ENCODE data around the gene TMEM130. TPM values are rescaled to one million over a fixed set of nuclear protein-coding genes. Genes with fewer than 3 reads are reported as not detected.

TMEM130 gene
- polyA plus RNA-seq, 2 of the 4 experiments (the other 2 are of a cell fraction), result 0.25 to 0.41 TPM

DNA sequence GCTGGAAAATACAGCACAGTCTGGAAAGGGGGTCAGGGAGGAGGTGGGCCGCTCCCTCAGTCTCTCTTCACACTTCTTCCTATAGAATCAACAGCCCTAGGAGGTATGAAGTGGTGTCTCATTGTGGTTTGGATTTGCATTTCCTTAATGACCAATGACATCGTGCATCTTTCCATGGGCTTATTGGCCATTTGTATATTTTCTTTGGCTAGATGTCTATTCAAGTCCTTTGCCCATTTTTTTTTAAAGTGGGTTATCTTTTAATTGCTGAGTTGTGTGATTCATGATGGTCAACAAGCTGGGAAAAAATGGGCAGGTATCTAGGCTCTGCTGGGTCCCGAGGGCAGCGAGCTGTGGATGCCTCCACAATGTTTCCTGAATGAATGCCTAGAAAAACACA lies 29.1 kb downstream of the TMEM130 start:
- ChIA-PET POLR2A (no interaction called here), CTCF (interaction anchor here (0.7 to 9.0 kb wide), 48 partner anchors 13 to 821 kb away, joined by 3 to 288 read pairs (median 6); partner anchors contain the start of genes BAIAP2L1 and TRRAP)
- H3K27ac ChIP-seq, result peak overlapping the region in 1 of 2 experiments; percentile 54; a peak in 3 of 6 replicates
- no peaks in the 10 kb centered on the region for H3K9me3 ChIP-seq
- ATAC-seq (no peak), FAIRE-seq (no peak), DNase-seq (ENCODE audit: low read depth in 1 of 2, low spot score in 1 of 2) (no peak)
- no peak overlapping the region for H3K4me2 ChIP-seq
- 31% methylated on average over 4 of the region's 4 CpGs for WGBS (ENCODE audit: missing lambda C conversion rate)
- H3K4me3 ChIP-seq, result no peak overlapping the region
- TF ChIP-seq RCOR1 (IDR thresholded peaks at IDR 0.05; ENCODE audit: low read depth, low read length), result no peak
- no peak for TF ChIP-seq HOXB5 (CRISPR knock-in tag; IDR thresholded peaks at IDR 0.05)
- no peak for TF ChIP-seq BHLHE40 (IDR thresholded peaks at IDR 0.05; ENCODE audit: low read depth, low read length)
- TF ChIP-seq MAZ (IDR thresholded peaks at IDR 0.05; ENCODE audit: borderline replicate concordance, low read depth, low read length), result no peak
- TF ChIP-seq, protein P1, sequence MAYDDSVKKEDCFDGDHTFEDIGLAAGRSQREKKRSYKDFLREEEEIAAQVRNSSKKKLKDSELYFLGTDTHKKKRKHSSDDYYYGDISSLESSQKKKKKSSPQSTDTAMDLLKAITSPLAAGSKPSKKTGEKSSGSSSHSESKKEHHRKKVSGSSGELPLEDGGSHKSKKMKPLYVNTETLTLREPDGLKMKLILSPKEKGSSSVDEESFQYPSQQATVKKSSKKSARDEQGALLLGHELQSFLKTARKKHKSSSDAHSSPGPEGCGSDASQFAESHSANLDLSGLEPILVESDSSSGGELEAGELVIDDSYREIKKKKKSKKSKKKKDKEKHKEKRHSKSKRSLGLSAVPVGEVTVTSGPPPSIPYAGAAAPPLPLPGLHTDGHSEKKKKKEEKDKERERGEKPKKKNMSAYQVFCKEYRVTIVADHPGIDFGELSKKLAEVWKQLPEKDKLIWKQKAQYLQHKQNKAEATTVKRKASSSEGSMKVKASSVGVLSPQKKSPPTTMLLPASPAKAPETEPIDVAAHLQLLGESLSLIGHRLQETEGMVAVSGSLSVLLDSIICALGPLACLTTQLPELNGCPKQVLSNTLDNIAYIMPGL (CRISPR knock-in tag; IDR thresholded peaks at IDR 0.05; ENCODE audit: borderline replicate concordance), result no peak
- TF ChIP-seq JUN (IDR thresholded peaks at IDR 0.05), result no peak
- TF ChIP-seq EHF (CRISPR knock-in tag; IDR thresholded peaks at IDR 0.05), result no peak
- peaks cover 13% of the 10 kb centered on the region; the same call in 2 of the 3 replicates for H3K4me1 ChIP-seq

DNA sequence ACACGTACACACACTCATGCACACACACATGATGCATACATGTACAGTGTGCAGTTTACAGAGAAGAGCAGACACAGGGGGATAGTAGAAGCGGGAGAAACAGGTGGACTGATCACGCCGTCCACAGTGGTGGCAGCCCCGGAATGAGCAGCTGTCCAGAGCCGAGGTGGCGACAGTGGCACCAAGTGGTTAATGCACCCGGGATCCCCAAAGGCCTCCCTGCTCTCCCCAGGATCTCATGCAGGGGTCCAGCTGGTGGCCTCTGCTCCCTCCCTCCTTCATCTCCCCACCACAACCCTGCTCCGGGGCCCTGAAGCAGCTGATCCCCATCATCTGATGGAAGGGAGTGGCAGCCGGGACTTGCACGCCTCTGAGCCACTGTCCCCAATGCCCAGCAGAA lies 29.7 kb downstream of the TMEM130 start:
- Histone ChIP-seq H3K4me1 (peaks cover 13% of the 10 kb centered on the region; the same call in 2 of the 3 replicates), H3K4me2 (no peak overlapping the region), H3K4me3 (no peak overlapping the region), H3K27ac (peak overlapping the region in 1 of 2 experiments; percentile 31; a peak in 1 of 6 replicates), H3K9me3 (no peaks in the 10 kb centered on the region)
- FAIRE-seq (no peak), ATAC-seq (no peak; a peak in 2 of 6 replicates), DNase-seq (ENCODE audit: low read depth in 1 of 2, low spot score in 1 of 2) (no peak)
- 63% methylated on average over 11 of the region's 11 CpGs for WGBS (ENCODE audit: missing lambda C conversion rate)
- ChIA-PET POLR2A (no interaction called here), CTCF (interaction anchor here (1.2 to 9.0 kb wide), 14 partner anchors 13 to 546 kb away, joined by 4 to 288 read pairs (median 12); no protein-coding TSS in a partner anchor)
- TF ChIP-seq RNF2 (IDR thresholded peaks at IDR 0.05; ENCODE audit: borderline replicate concordance, low read depth) (no peak), TFCP2L1 (CRISPR knock-in tag; IDR thresholded peaks at IDR 0.05) (no peak), KDM1A (IDR thresholded peaks at IDR 0.05; ENCODE audit: low read depth) (no peak), HEYL (CRISPR knock-in tag; IDR thresholded peaks at IDR 0.05) (no peak), NR3C1 (IDR thresholded peaks at IDR 0.05) (no peak), SREBF2 (IDR thresholded peaks at IDR 0.05) (no peak), ZSCAN20 (CRISPR knock-in tag; IDR thresholded peaks at IDR 0.05) (no peak), ESRRA (IDR thresholded peaks at IDR 0.05; ENCODE audit: borderline replicate concordance, low read length) (no peak), ZC3H11A (IDR thresholded peaks at IDR 0.05) (no peak), GATA3 (IDR thresholded peaks at IDR 0.05; ENCODE audit: borderline replicate concordance) (no peak), MAZ (IDR thresholded peaks at IDR 0.05; ENCODE audit: borderline replicate concordance, low read depth, low read length) (no peak), FOXS1 (CRISPR knock-in tag; IDR thresholded peaks at IDR 0.05) (no peak), FOSB (CRISPR knock-in tag; IDR thresholded peaks at IDR 0.05) (no peak), CHD4 (IDR thresholded peaks at IDR 0.05; ENCODE audit: borderline replicate concordance) (no peak), PBX3 (IDR thresholded peaks at IDR 0.05) (no peak)
- TF ChIP-seq, protein P2, sequence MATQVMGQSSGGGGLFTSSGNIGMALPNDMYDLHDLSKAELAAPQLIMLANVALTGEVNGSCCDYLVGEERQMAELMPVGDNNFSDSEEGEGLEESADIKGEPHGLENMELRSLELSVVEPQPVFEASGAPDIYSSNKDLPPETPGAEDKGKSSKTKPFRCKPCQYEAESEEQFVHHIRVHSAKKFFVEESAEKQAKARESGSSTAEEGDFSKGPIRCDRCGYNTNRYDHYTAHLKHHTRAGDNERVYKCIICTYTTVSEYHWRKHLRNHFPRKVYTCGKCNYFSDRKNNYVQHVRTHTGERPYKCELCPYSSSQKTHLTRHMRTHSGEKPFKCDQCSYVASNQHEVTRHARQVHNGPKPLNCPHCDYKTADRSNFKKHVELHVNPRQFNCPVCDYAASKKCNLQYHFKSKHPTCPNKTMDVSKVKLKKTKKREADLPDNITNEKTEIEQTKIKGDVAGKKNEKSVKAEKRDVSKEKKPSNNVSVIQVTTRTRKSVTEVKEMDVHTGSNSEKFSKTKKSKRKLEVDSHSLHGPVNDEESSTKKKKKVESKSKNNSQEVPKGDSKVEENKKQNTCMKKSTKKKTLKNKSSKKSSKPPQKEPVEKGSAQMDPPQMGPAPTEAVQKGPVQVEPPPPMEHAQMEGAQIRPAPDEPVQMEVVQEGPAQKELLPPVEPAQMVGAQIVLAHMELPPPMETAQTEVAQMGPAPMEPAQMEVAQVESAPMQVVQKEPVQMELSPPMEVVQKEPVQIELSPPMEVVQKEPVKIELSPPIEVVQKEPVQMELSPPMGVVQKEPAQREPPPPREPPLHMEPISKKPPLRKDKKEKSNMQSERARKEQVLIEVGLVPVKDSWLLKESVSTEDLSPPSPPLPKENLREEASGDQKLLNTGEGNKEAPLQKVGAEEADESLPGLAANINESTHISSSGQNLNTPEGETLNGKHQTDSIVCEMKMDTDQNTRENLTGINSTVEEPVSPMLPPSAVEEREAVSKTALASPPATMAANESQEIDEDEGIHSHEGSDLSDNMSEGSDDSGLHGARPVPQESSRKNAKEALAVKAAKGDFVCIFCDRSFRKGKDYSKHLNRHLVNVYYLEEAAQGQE (IDR thresholded peaks at IDR 0.05), result no peak

All from A549 (cell line).